NCI-H526 (cell line): Measurements from ENCODE around the gene CCSER2.

Source experiments
- DNase-seq, 2 experiments: peaks; one replicate each; lab custom pipeline; 2025; lab: John Stamatoyannopoulos, UW

The CCSER2 gene

GRCh38 chr10:84328418-84329195, at the start of gene CCSER2:
CCSER2 (plus strand) TSS chr10:84328589; CDS start chr10:84371053, 42,464 bp downstream.
- peak; percentile 59 to 91 for DNase-seq

- DNase-seq: peak in 1 of 2 experiments; percentile 3
These were observed 48.4 kb upstream of the CCSER2 start for GRCh38 chr10:84279876-84280475.

GRCh38 chr10:84286695-84287094, 41.7 kb upstream of the CCSER2 start:
- DNase-seq: no peak

- no peak for DNase-seq
These were observed 40.2 kb upstream of the CCSER2 start for GRCh38 chr10:84288151-84288550.

- no peak for DNase-seq
These were observed 38.7 kb upstream of the CCSER2 start for GRCh38 chr10:84289521-84290200.

- DNase-seq: no peak
These were observed 38.2 kb upstream of the CCSER2 start for GRCh38 chr10:84290235-84290634.

GRCh38 chr10:84291384-84291783, 37.0 kb upstream of the CCSER2 start:
- DNase-seq: no peak

GRCh38 chr10:84292502-84292901, 35.9 kb upstream of the CCSER2 start:
- no peak for DNase-seq

GRCh38 chr10:84293171-84293570, 35.2 kb upstream of the CCSER2 start:
- no peak for DNase-seq

- no peak for DNase-seq
These were observed 34.8 kb upstream of the CCSER2 start for GRCh38 chr10:84293574-84294016.

- no peak for DNase-seq
These were observed 33.5 kb upstream of the CCSER2 start for GRCh38 chr10:84294766-84295447.

- no peak for DNase-seq
These were observed 32.1 kb upstream of the CCSER2 start for GRCh38 chr10:84296091-84296981.

GRCh38 chr10:84298057-84298456, 30.3 kb upstream of the CCSER2 start:
- DNase-seq: no peak

- DNase-seq: peak in 1 of 2 experiments; percentile 11
These were observed 26.2 kb upstream of the CCSER2 start for GRCh38 chr10:84302223-84302622.

- DNase-seq: no peak
These were observed 21.5 kb upstream of the CCSER2 start for GRCh38 chr10:84306751-84307384.

GRCh38 chr10:84308021-84308420, 20.4 kb upstream of the CCSER2 start:
- no peak for DNase-seq

- DNase-seq: no peak
These were observed 19.7 kb upstream of the CCSER2 start for GRCh38 chr10:84308481-84309304.

- no peak for DNase-seq
These were observed 17.9 kb upstream of the CCSER2 start for GRCh38 chr10:84310470-84310869.

GRCh38 chr10:84311576-84311975, 16.8 kb upstream of the CCSER2 start:
- no peak for DNase-seq

GRCh38 chr10:84312816-84313215, 15.6 kb upstream of the CCSER2 start:
- no peak for DNase-seq
